Measurements from ENCODE around the gene RPL10A. TPM values are rescaled to one million over a fixed set of nuclear protein-coding genes. Genes with fewer than 3 reads are reported as not detected.
A peak's percentile ranks its signal among the peaks of the same experiment; 100 is the strongest.

Gene RPL10A
- polyA plus RNA-seq, 2 of the 4 experiments (the other 2 are of a cell fraction) = 1,150 to 1,645 TPM

GRCh38 chr6:35452183-35453090, 15.8 kb upstream of the RPL10A start, which contains the start of gene FANCE:
FANCE (plus strand) TSS chr6:35452338; CDS start chr6:35452546, 208 bp downstream.
- DNase-seq (ENCODE audit: low read depth in 1 of 2, low spot score in 1 of 2) (peak; percentile 70 to 89), FAIRE-seq (no peak), ATAC-seq (peak; percentile 75 to 89)
- peaks cover 5% of the 10 kb centered on the region; the same call in 2 of the 3 replicates for H3K4me1 ChIP-seq
- peak within 1 kb of the TSS; percentile 94 for H3K4me2 ChIP-seq
- H3K9me3 ChIP-seq = no peaks in the 10 kb centered on the region
- ChIA-PET CTCF (interaction anchor here (3.8 to 8.0 kb wide), 3 partner anchors 15 to 111 kb away, joined by 13 to 140 read pairs (median 48); partner anchors contain the start of genes PPARD and RPL10A), POLR2A (no interaction called here)
- H3K27ac ChIP-seq = peak within 1 kb of the TSS; percentile 74 to 88
- TF ChIP-seq POLR2A (IDR thresholded peaks at IDR 0.05; ENCODE audit: low read length) = peak; percentile 14; the same call in 1 of the 2 replicates
- 0 out of 5 replicates have a peak, but pooled peaks of 1 of the 2 experiments have one; percentile 34 for TF ChIP-seq JUN (IDR thresholded peaks at IDR 0.05)
- peak; percentile 74 for TF ChIP-seq MAX (IDR thresholded peaks at IDR 0.05)
- no peak for TF ChIP-seq ATOH8 (CRISPR knock-in tag; IDR thresholded peaks at IDR 0.05; ENCODE audit: low read depth)
- no peak for TF ChIP-seq FOXS1 (CRISPR knock-in tag; IDR thresholded peaks at IDR 0.05)
- peak; percentile 86 for TF ChIP-seq E2F6 (IDR thresholded peaks at IDR 0.05; ENCODE audit: borderline replicate concordance, low read depth)
- TF ChIP-seq KDM5A (IDR thresholded peaks at IDR 0.05) = no peak
- peak within 1 kb of the TSS; percentile 91 for H3K4me3 ChIP-seq
- 77% methylated on average over 6 of the region's 87 CpGs for WGBS (ENCODE audit: missing lambda C conversion rate)

GRCh38 chr6:35453236-35453635, 15.0 kb upstream of the RPL10A start:
- ChIA-PET CTCF (interaction anchor here (0.6 to 8.0 kb wide), 3 partner anchors 14 to 111 kb away, joined by 3 to 48 read pairs (median 13); partner anchors contain the start of genes PPARD and RPL10A), POLR2A (no interaction called here)
- Histone ChIP-seq H3K4me1 (peaks cover 5% of the 10 kb centered on the region; the same call in 2 of the 3 replicates), H3K4me3 (peak overlapping the region; percentile 91; the same call in 1 of the 3 replicates), H3K4me2 (peak overlapping the region; percentile 94), H3K27ac (no peak overlapping the region), H3K9me3 (no peaks in the 10 kb centered on the region)
- no peak for FAIRE-seq
- WGBS (ENCODE audit: missing lambda C conversion rate) = 82% methylated on average over 3 of the region's 3 CpGs
- no peak for ATAC-seq
- no peak for TF ChIP-seq BCL3 (IDR thresholded peaks at IDR 0.05)
- no peak for DNase-seq (ENCODE audit: low read depth in 1 of 2, low spot score in 1 of 2)

- CTCF ChIA-PET = interaction anchor here (1.0 to 8.0 kb wide), 5 partner anchors 13 to 308 kb away, joined by 3 to 48 read pairs (median 3); partner anchors contain the start of genes PPARD and RPL10A
- TF ChIP-seq CBX8 (IDR thresholded peaks at IDR 0.05) = no peak
- no peak for TF ChIP-seq MAZ (IDR thresholded peaks at IDR 0.05; ENCODE audit: borderline replicate concordance, low read depth, low read length)
- no peak for TF ChIP-seq ESRRA (IDR thresholded peaks at IDR 0.05; ENCODE audit: borderline replicate concordance, low read length)
- no peak for TF ChIP-seq KDM1A (IDR thresholded peaks at IDR 0.05; ENCODE audit: low read depth)
- no peak for TF ChIP-seq E2F6 (IDR thresholded peaks at IDR 0.05; ENCODE audit: borderline replicate concordance, low read depth)
- no peak for TF ChIP-seq EP300 (IDR thresholded peaks at IDR 0.05)
- no peak for TF ChIP-seq REST (IDR thresholded peaks at IDR 0.05)
- no peak for TF ChIP-seq HMGXB4 (CRISPR knock-in tag; IDR thresholded peaks at IDR 0.05; ENCODE audit: borderline replicate concordance)
- no peak for TF ChIP-seq RFX5 (IDR thresholded peaks at IDR 0.05)
- TF ChIP-seq TP53 (CRISPR knock-in tag; IDR thresholded peaks at IDR 0.05) = no peak
- no peak for TF ChIP-seq JUN (IDR thresholded peaks at IDR 0.05)
- TF ChIP-seq TFCP2L1 (CRISPR knock-in tag; IDR thresholded peaks at IDR 0.05) = no peak
These were observed 13.7 kb upstream of the RPL10A start for GRCh38 chr6:35454391-35455110.

More at GRCh38 chr6:35454391-35455110, 13.7 kb upstream of the RPL10A start:
- DNase-seq (ENCODE audit: low read depth in 1 of 2, low spot score in 1 of 2) = no peak
- no peak for ATAC-seq
- FAIRE-seq = no peak
- WGBS (ENCODE audit: missing lambda C conversion rate) = 94% methylated on average over 9 of the region's 9 CpGs
- peaks cover 5% of the 10 kb centered on the region; the same call in 2 of the 3 replicates for H3K4me1 ChIP-seq
- POLR2A ChIA-PET = no interaction called here
- H3K4me3 ChIP-seq = no peak overlapping the region
- no peaks in the 10 kb centered on the region for H3K9me3 ChIP-seq
- no peak overlapping the region for H3K27ac ChIP-seq
- no peak overlapping the region for H3K4me2 ChIP-seq

Measured in A549 (cell line).